Measurements from ENCODE around the gene PHLPP1. TPM values are rescaled to one million over a fixed set of nuclear protein-coding genes. Genes with fewer than 3 reads are reported as not detected.

The PHLPP1 gene
- total and polyA plus RNA-seq, 2 of the 13 experiments (the other 11 are each of a cell fraction or from before 2014, with no cell fraction given), result 9.8 to 18.5 TPM

GRCh38 chr18:62939926-62940325 is 224.6 kb downstream of the PHLPP1 start:
- in situ Hi-C loops (cut with HindIII; ENCODE audit: extremely low pct_ligation_motif_present, low pct_unique_long_range_greater_than_20kb), result no loop called here
- WGBS (ENCODE audit: low lambda C conversion rate), result 99% methylated on average over 3 of the region's 3 CpGs
- BruUV-seq (replicated peaks), result no TSS peak
- FAIRE-seq, result no peak
- Histone ChIP-seq H3K36me3 (replicated peaks in 1 of 2; ENCODE audit: control insufficient read depth in 1 of 2, insufficient read depth in 2 of 2, low read length in 2 of 2) (peaks cover 8 to 24% of the 10 kb centered on the region in 2 experiments; a peak in 4 of 5 replicates), H2AFZ (ENCODE audit: low read length) (no peak overlapping the region), H4K20me1 (ENCODE audit: insufficient read depth, low read length) (no peaks in the 10 kb centered on the region), H3K4me1 (ENCODE audit: insufficient read depth, low read length) (no peaks in the 10 kb centered on the region), H3K4me2 (ENCODE audit: low read depth, low read length) (no peak overlapping the region), H3K27ac (ENCODE audit: extremely low read length, insufficient read depth, low read length) (no peak overlapping the region), H3K9ac (ENCODE audit: insufficient read depth, low read depth, low read length) (no peak overlapping the region), H3K27me3 (ENCODE audit: control insufficient read depth in 1 of 2, insufficient read depth in 2 of 2, low read length in 2 of 2) (no peaks in the 10 kb centered on the region), H3K4me3 (replicated peaks in 1 of 3; ENCODE audit: insufficient read depth in 1 of 3, low read depth in 2 of 3, low read length in 3 of 3) (no peak overlapping the region), H3K79me2 (ENCODE audit: insufficient read depth, low read length) (no peaks in the 10 kb centered on the region), H3K9me3 (ENCODE audit: low read length) (no peaks in the 10 kb centered on the region)
- ChIA-PET CTCF (ENCODE audit: low intra/inter-chr PET ratio, low total read pairs) (no interaction called here), POLR2A (no interaction called here)
- TF ChIP-seq HNRNPLL (IDR thresholded peaks at IDR 0.05; ENCODE audit: low read depth, low read length, poor library complexity, severe bottlenecking), result no peak
- no peak for TF ChIP-seq ZNF234 (CRISPR knock-in tag; conservative IDR thresholded peaks at IDR 0.05)
- no peak for DNase-seq (ENCODE audit: low spot score)
- ATAC-seq, result no peak
- intact Hi-C loops (cut with micrococcal nuclease; ENCODE audit: unreplicated experiment), result loop anchor here (5.0 kb wide), 1 partner anchor 223 kb away; the partner anchor contains the start of gene PHLPP1

- no peak for DNase-seq (ENCODE audit: low spot score)
- 98% methylated on average over 8 of the region's 8 CpGs for WGBS (ENCODE audit: low lambda C conversion rate)
- Histone ChIP-seq H2AFZ (ENCODE audit: low read length) (no peak overlapping the region), H4K20me1 (ENCODE audit: insufficient read depth, low read length) (no peaks in the 10 kb centered on the region), H3K4me2 (ENCODE audit: low read depth, low read length) (no peak overlapping the region), H3K27ac (ENCODE audit: extremely low read length, insufficient read depth, low read length) (no peak overlapping the region), H3K9me3 (ENCODE audit: low read length) (no peaks in the 10 kb centered on the region), H3K36me3 (replicated peaks in 1 of 2; ENCODE audit: control insufficient read depth in 1 of 2, insufficient read depth in 2 of 2, low read length in 2 of 2) (peaks cover 15 to 41% of the 10 kb centered on the region in 2 experiments; a peak in 4 of 5 replicates), H3K27me3 (ENCODE audit: control insufficient read depth in 1 of 2, insufficient read depth in 2 of 2, low read length in 2 of 2) (no peaks in the 10 kb centered on the region; a peak in 1 of 5 replicates), H3K4me1 (ENCODE audit: insufficient read depth, low read length) (no peaks in the 10 kb centered on the region), H3K4me3 (replicated peaks in 1 of 3; ENCODE audit: insufficient read depth in 1 of 3, low read depth in 2 of 3, low read length in 3 of 3) (no peak overlapping the region), H3K79me2 (ENCODE audit: insufficient read depth, low read length) (no peaks in the 10 kb centered on the region), H3K9ac (ENCODE audit: insufficient read depth, low read depth, low read length) (no peak overlapping the region)
- TF ChIP-seq ZNF775 (CRISPR knock-in tag; IDR thresholded peaks at IDR 0.05; ENCODE audit: borderline replicate concordance) (no peak), NFYC (CRISPR knock-in tag; IDR thresholded peaks at IDR 0.05) (no peak), ZNF841 (CRISPR knock-in tag; IDR thresholded peaks at IDR 0.05; ENCODE audit: borderline replicate concordance) (no peak), ZNF772 (CRISPR knock-in tag; IDR thresholded peaks at IDR 0.05) (no peak), ZNF777 (CRISPR knock-in tag; IDR thresholded peaks at IDR 0.05) (no peak), NFYB (CRISPR knock-in tag; IDR thresholded peaks at IDR 0.05) (no peak), TCF12 (IDR thresholded peaks at IDR 0.05) (no peak), TCF12 (CRISPR knock-in tag; IDR thresholded peaks at IDR 0.05) (no peak), MEIS2 (CRISPR knock-in tag; IDR thresholded peaks at IDR 0.05) (no peak), ZNF614 (CRISPR knock-in tag; IDR thresholded peaks at IDR 0.05; ENCODE audit: borderline replicate concordance) (no peak), EZH2 (conservative IDR thresholded peaks at IDR 0.05; ENCODE audit: low read depth, low read length) (no peak), ZFP90 (CRISPR knock-in tag; IDR thresholded peaks at IDR 0.05; ENCODE audit: borderline replicate concordance) (no peak), ONECUT2 (CRISPR knock-in tag; IDR thresholded peaks at IDR 0.05) (no peak), NFE2L2 (IDR thresholded peaks at IDR 0.05; ENCODE audit: low read length) (no peak), ISL2 (CRISPR knock-in tag; IDR thresholded peaks at IDR 0.05) (no peak), ZNF343 (CRISPR knock-in tag; IDR thresholded peaks at IDR 0.05) (no peak), ZNF670 (CRISPR knock-in tag; IDR thresholded peaks at IDR 0.05; ENCODE audit: borderline replicate concordance) (no peak), DR1 (CRISPR knock-in tag; IDR thresholded peaks at IDR 0.05) (no peak), HOXA5 (CRISPR knock-in tag; IDR thresholded peaks at IDR 0.05) (no peak), TAF1 (CRISPR knock-in tag; IDR thresholded peaks at IDR 0.05) (no peak)
- TF ChIP-seq, protein P1, sequence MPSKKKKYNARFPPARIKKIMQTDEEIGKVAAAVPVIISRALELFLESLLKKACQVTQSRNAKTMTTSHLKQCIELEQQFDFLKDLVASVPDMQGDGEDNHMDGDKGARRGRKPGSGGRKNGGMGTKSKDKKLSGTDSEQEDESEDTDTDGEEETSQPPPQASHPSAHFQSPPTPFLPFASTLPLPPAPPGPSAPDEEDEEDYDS (CRISPR knock-in tag; IDR thresholded peaks at IDR 0.05), result no peak
- CTCF ChIA-PET (ENCODE audit: low intra/inter-chr PET ratio, low total read pairs), result no interaction called here
- intact Hi-C loops (cut with micrococcal nuclease; ENCODE audit: unreplicated experiment) (no loop called here), in situ Hi-C loops (cut with HindIII; ENCODE audit: extremely low pct_ligation_motif_present, low pct_unique_long_range_greater_than_20kb) (no loop called here)
- POLR2A ChIA-PET, result no interaction called here
- no peak for ATAC-seq
- no TSS peak for BruUV-seq (replicated peaks)
- FAIRE-seq, result no peak
Observed at GRCh38 chr18:62942578-62942977, 227.2 kb downstream of the PHLPP1 start.
